HepG2 (cell line): ENCODE measurements around the gene STXBP4. TPM values are rescaled to one million over a fixed set of nuclear protein-coding genes. Genes with fewer than 3 reads are reported as not detected.

ENCODE experiments used
- ARNT ChIP-seq: fragments of 450-650 bp; IDR thresholded peaks from 2 replicates; pipeline ENCODE4 v1.6.1; 2017
- GPN1 ChIP-seq: sonication (generic); formaldehyde crosslinking; IDR thresholded peaks from 2 replicates; pipeline ENCODE4 v1.5.1; 2020; ENCODE audit warnings: missing genetic modification reagents, borderline replicate concordance
- HES4 ChIP-seq: sonication (generic); formaldehyde crosslinking; IDR thresholded peaks from 2 replicates; pipeline ENCODE4 v1.9.0; 2021; ENCODE audit warnings: mild to moderate bottlenecking, missing genetic modification reagents, borderline replicate concordance
- ISL2 ChIP-seq: sonication (generic); formaldehyde crosslinking; IDR thresholded peaks from 2 replicates; pipeline ENCODE4 v1.5.0; 2020; ENCODE audit warnings: missing genetic modification reagents
- MED13 ChIP-seq: sonication (generic); formaldehyde crosslinking; IDR thresholded peaks from 2 replicates; pipeline ENCODE4 v1.5.0; 2020; ENCODE audit warnings: missing genetic modification reagents
- NONO ChIP-seq, 2 experiments: fragments of 450-650 bp in 1 of 2; sonication (generic) in 1 of 2; formaldehyde crosslinking in 1 of 2; IDR thresholded peaks in 1 of 2; conservative IDR thresholded peaks in 1 of 2; 2 replicates each; pipeline versions ENCODE4 v1.6.1 to v1.8.0; 2017 to 2022; ENCODE audit warnings: mild to moderate bottlenecking in 1 of 2, missing genetic modification reagents in 1 of 2, moderate library complexity in 1 of 2
- POLR2A ChIP-seq, 2 experiments: IDR thresholded peaks; 2 replicates each; pipeline ENCODE4 v1.6.1; 2011; ENCODE audit warnings: low read depth in 2 of 2, low read length in 2 of 2, mild to moderate bottlenecking in 1 of 2, moderate library complexity in 1 of 2; ENCODE audit not compliant: insufficient read depth in 1 of 2
- SNRNP70 ChIP-seq: fragments of 200-400 bp; formaldehyde crosslinking; IDR thresholded peaks from 2 replicates; pipeline ENCODE4 v1.6.1; 2017; ENCODE audit warnings: mild to moderate bottlenecking, low read depth, low read length, moderate library complexity
- ZNF326 ChIP-seq: sonication (generic); formaldehyde crosslinking; IDR thresholded peaks from 2 replicates; pipeline ENCODE4 v1.4.0; 2020; ENCODE audit warnings: missing genetic modification reagents, borderline replicate concordance
- ZNF343 ChIP-seq: sonication (generic); formaldehyde crosslinking; IDR thresholded peaks from 2 replicates; pipeline ENCODE4 v1.4.0; 2020; ENCODE audit warnings: mild to moderate bottlenecking, missing genetic modification reagents
- ZNF766 ChIP-seq: sonication (generic); formaldehyde crosslinking; IDR thresholded peaks from 2 replicates; pipeline ENCODE4 v1.5.0; 2020; ENCODE audit warnings: missing genetic modification reagents, borderline replicate concordance
- polyA plus RNA-seq, 8 experiments: library from polyadenylated mRNA; depleted of rRNA in 3 of 8; stranded (reverse) in 7 of 8; unstranded in 1 of 8; fragments of >200 nt; fragmentation: Illumina TruSeq in 4 of 8; extraction: Trizol in 4 of 8; gene quantifications; 2 replicates each; pipeline versions ENCODE4 v1.2.1 to v1.2.3, GENCODE V29; 2011 to 2016; ENCODE audit warnings: low read depth in 4 of 8, missing spikeins in 1 of 8, mixed read lengths in 1 of 8; ENCODE audit not compliant: insufficient read depth in 1 of 8
- total RNA-seq, 5 experiments: library from RNA; depleted of rRNA; stranded (reverse); fragments of >200 nt; fragmentation: Illumina TruSeq; extraction: Trizol; gene quantifications; 2 replicates each; pipeline ENCODE4 v1.2.3, GENCODE V29; 2016; ENCODE audit warnings: low read depth in 1 of 5
- TF ChIP-seq, protein P1 (sequence below): sonication (generic); formaldehyde crosslinking; conservative IDR thresholded peaks from 2 replicates; pipeline ENCODE4 v1.8.1; 2023; ENCODE audit warnings: missing genetic modification reagents
- TF ChIP-seq, protein P2 (sequence below): sonication (generic); formaldehyde crosslinking; IDR thresholded peaks from 2 replicates; pipeline ENCODE4 v1.4.0; 2020; ENCODE audit warnings: missing genetic modification reagents, borderline replicate concordance
- TF ChIP-seq, protein P3 (sequence below): IDR thresholded peaks from 2 replicates; pipeline ENCODE4 v1.6.1; 2016
- TF ChIP-seq, protein P4 (sequence below), 2 experiments: sonication (generic) in 1 of 2; formaldehyde crosslinking in 1 of 2; IDR thresholded peaks; 2 replicates each; pipeline versions ENCODE4 v1.6.1 to v1.9.0; 2014 to 2022; ENCODE audit warnings: antibody characterized with exemption in 1 of 2, borderline replicate concordance in 1 of 2, inconsistent platforms in 1 of 2, low read depth in 1 of 2, missing genetic modification reagents in 1 of 2

STXBP4 gene
- total and polyA plus RNA-seq, 2 of the 13 experiments (the other 11 are each of a cell fraction or from before 2014, with no cell fraction given): 8.5 to 36.1 TPM

DNA sequence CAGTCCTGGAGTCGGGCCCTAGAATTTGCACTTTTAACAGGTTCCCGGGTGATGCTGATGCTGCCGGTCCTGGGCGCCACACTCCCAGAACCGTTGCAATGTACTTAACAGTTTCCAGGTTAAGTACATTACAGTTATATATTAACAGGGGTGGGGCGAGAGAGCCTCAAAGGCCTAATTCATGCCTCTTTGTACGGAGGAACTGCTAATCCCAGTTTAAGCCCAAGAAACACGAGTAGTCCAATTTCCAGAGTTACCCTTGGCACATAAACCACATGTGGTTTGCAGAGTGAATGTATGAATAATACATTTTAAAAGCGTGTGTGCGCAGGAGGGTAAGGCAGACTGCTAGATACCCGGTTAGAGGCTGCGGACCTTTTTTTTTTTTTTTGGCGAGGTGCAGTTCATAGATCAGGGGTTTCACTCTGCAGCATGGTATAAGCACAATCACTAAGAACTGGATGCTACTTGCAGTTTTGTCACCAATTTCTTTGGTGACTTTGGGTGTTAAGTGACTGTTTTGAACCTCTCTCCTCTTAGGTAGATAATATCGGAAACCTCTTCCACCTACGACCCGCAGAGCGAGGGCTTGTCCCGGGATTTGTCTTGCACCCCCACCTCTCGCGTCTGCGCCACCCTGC is 824 bp upstream of the STXBP4 start (continued):
- TF ChIP-seq, protein P1, sequence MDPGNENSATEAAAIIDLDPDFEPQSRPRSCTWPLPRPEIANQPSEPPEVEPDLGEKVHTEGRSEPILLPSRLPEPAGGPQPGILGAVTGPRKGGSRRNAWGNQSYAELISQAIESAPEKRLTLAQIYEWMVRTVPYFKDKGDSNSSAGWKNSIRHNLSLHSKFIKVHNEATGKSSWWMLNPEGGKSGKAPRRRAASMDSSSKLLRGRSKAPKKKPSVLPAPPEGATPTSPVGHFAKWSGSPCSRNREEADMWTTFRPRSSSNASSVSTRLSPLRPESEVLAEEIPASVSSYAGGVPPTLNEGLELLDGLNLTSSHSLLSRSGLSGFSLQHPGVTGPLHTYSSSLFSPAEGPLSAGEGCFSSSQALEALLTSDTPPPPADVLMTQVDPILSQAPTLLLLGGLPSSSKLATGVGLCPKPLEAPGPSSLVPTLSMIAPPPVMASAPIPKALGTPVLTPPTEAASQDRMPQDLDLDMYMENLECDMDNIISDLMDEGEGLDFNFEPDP: no peak
- TF ChIP-seq ZNF766 (CRISPR knock-in tag): 0 out of 2 replicates have a peak, but pooled peaks have one; percentile 2
- TF ChIP-seq, protein P2, sequence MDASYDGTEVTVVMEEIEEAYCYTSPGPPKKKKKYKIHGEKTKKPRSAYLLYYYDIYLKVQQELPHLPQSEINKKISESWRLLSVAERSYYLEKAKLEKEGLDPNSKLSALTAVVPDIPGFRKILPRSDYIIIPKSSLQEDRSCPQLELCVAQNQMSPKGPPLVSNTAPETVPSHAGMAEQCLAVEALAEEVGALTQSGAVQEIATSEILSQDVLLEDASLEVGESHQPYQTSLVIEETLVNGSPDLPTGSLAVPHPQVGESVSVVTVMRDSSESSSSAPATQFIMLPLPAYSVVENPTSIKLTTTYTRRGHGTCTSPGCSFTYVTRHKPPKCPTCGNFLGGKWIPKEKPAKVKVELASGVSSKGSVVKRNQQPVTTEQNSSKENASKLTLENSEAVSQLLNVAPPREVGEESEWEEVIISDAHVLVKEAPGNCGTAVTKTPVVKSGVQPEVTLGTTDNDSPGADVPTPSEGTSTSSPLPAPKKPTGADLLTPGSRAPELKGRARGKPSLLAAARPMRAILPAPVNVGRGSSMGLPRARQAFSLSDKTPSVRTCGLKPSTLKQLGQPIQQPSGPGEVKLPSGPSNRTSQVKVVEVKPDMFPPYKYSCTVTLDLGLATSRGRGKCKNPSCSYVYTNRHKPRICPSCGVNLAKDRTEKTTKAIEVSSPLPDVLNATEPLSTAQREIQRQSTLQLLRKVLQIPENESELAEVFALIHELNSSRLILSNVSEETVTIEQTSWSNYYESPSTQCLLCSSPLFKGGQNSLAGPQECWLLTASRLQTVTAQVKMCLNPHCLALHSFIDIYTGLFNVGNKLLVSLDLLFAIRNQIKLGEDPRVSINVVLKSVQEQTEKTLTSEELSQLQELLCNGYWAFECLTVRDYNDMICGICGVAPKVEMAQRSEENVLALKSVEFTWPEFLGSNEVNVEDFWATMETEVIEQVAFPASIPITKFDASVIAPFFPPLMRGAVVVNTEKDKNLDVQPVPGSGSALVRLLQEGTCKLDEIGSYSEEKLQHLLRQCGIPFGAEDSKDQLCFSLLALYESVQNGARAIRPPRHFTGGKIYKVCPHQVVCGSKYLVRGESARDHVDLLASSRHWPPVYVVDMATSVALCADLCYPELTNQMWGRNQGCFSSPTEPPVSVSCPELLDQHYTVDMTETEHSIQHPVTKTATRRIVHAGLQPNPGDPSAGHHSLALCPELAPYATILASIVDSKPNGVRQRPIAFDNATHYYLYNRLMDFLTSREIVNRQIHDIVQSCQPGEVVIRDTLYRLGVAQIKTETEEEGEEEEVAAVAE (CRISPR knock-in tag): 0 out of 2 replicates have a peak, but pooled peaks have one; percentile 25
- TF ChIP-seq ARNT: no peak
- no peak for TF ChIP-seq ZNF326
- TF ChIP-seq GPN1: no peak
- no peak for TF ChIP-seq ZNF343 (CRISPR knock-in tag)
- TF ChIP-seq, protein P3, sequence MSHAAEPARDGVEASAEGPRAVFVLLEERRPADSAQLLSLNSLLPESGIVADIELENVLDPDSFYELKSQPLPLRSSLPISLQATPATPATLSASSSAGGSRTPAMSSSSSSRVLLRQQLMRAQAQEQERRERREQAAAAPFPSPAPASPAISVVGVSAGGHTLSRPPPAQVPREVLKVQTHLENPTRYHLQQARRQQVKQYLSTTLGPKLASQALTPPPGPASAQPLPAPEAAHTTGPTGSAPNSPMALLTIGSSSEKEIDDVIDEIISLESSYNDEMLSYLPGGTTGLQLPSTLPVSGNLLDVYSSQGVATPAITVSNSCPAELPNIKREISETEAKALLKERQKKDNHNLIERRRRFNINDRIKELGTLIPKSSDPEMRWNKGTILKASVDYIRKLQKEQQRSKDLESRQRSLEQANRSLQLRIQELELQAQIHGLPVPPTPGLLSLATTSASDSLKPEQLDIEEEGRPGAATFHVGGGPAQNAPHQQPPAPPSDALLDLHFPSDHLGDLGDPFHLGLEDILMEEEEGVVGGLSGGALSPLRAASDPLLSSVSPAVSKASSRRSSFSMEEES: no peak
- TF ChIP-seq, protein P4, sequence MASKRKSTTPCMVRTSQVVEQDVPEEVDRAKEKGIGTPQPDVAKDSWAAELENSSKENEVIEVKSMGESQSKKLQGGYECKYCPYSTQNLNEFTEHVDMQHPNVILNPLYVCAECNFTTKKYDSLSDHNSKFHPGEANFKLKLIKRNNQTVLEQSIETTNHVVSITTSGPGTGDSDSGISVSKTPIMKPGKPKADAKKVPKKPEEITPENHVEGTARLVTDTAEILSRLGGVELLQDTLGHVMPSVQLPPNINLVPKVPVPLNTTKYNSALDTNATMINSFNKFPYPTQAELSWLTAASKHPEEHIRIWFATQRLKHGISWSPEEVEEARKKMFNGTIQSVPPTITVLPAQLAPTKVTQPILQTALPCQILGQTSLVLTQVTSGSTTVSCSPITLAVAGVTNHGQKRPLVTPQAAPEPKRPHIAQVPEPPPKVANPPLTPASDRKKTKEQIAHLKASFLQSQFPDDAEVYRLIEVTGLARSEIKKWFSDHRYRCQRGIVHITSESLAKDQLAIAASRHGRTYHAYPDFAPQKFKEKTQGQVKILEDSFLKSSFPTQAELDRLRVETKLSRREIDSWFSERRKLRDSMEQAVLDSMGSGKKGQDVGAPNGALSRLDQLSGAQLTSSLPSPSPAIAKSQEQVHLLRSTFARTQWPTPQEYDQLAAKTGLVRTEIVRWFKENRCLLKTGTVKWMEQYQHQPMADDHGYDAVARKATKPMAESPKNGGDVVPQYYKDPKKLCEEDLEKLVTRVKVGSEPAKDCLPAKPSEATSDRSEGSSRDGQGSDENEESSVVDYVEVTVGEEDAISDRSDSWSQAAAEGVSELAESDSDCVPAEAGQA (IDR thresholded peaks at IDR 0.05; ENCODE audit: low read depth): no peak
- TF ChIP-seq, protein P4 (CRISPR knock-in tag; IDR thresholded peaks at IDR 0.05; ENCODE audit: borderline replicate concordance): no peak
- no peak for TF ChIP-seq NONO (IDR thresholded peaks at IDR 0.05)
- no peak; the same call in 1 of the 2 replicates for TF ChIP-seq NONO (CRISPR knock-in tag; conservative IDR thresholded peaks at IDR 0.05)
- TF ChIP-seq ISL2 (CRISPR knock-in tag): peak; percentile 32; the same call in 1 of the 2 replicates
- TF ChIP-seq SNRNP70: no peak
- no peak for TF ChIP-seq HES4 (CRISPR knock-in tag)
- TF ChIP-seq MED13: peak; percentile 52; the same call in 1 of the 2 replicates
- TF ChIP-seq POLR2A (IDR thresholded peaks at IDR 0.05; ENCODE audit: insufficient read depth in 1 of 2, low read depth in 2 of 2, low read length in 2 of 2): peak; percentile 52 to 82; a peak in 3 of 4 replicates
